GM13976 (cell line): Measurements from ENCODE around the gene PDGFRB.

Experiments
- DNase-seq: peaks from one replicate; pipeline ENCODE4 v3.0.0; 2012; ENCODE audit warnings: low spot score
- in situ Hi-C: fragments of 300-500 bp; cut with MboI; formaldehyde crosslinking; loops from one replicate; pipeline ENCODE4 v1.12.0; 2022; ENCODE audit warnings: low sequenced_read_pairs, mixed read lengths, inconsistent platforms; ENCODE audit not compliant: unreplicated experiment
- TF ChIP-seq, protein P1 (sequence below): IDR thresholded peaks from 2 replicates; pipeline ENCODE4 v1.5.1; 2012; ENCODE audit warnings: borderline replicate concordance, mild to moderate bottlenecking; ENCODE audit not compliant: insufficient read depth; ENCODE audit errors: extremely low read depth, missing control alignments, control extremely low read depth

The PDGFRB gene

DNA sequence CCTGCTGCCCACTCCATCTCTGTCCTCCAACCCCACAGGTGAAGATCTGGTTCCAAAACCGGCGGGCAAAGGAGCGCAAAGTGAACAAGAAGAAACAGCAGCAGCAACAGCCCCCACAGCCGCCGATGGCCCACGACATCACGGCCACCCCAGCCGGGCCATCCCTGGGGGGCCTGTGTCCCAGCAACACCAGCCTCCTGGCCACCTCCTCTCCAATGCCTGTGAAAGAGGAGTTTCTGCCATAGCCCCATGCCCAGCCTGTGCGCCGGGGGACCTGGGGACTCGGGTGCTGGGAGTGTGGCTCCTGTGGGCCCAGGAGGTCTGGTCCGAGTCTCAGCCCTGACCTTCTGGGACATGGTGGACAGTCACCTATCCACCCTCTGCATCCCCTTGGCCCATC, 27.8 kb upstream of the PDGFRB start:
- TF ChIP-seq, protein P1, sequence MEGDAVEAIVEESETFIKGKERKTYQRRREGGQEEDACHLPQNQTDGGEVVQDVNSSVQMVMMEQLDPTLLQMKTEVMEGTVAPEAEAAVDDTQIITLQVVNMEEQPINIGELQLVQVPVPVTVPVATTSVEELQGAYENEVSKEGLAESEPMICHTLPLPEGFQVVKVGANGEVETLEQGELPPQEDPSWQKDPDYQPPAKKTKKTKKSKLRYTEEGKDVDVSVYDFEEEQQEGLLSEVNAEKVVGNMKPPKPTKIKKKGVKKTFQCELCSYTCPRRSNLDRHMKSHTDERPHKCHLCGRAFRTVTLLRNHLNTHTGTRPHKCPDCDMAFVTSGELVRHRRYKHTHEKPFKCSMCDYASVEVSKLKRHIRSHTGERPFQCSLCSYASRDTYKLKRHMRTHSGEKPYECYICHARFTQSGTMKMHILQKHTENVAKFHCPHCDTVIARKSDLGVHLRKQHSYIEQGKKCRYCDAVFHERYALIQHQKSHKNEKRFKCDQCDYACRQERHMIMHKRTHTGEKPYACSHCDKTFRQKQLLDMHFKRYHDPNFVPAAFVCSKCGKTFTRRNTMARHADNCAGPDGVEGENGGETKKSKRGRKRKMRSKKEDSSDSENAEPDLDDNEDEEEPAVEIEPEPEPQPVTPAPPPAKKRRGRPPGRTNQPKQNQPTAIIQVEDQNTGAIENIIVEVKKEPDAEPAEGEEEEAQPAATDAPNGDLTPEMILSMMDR, result no peak

DNA sequence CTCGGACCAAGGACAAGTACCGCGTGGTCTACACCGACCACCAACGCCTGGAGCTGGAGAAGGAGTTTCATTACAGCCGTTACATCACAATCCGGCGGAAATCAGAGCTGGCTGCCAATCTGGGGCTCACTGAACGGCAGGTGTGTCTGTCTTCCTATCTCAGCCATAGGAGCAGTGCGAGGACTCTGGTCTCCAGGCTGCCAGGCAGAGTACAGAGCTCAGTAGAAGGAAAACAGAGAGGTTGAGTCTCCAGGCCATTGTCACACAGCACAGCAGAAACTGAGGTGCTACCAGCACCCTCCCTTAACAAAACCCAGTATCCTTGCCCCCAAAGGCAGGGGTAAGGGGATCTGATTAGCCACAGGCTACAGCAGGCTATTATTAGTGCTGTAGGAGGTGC, 27.1 kb upstream of the PDGFRB start:
- in situ Hi-C loops, result no loop called here
- TF ChIP-seq, protein P1, result no peak
- DNase-seq, result no peak

More for the DNA sequence above, 27.8 kb upstream of the PDGFRB start:
- no peak for DNase-seq
- in situ Hi-C loops, result no loop called here

DNA sequence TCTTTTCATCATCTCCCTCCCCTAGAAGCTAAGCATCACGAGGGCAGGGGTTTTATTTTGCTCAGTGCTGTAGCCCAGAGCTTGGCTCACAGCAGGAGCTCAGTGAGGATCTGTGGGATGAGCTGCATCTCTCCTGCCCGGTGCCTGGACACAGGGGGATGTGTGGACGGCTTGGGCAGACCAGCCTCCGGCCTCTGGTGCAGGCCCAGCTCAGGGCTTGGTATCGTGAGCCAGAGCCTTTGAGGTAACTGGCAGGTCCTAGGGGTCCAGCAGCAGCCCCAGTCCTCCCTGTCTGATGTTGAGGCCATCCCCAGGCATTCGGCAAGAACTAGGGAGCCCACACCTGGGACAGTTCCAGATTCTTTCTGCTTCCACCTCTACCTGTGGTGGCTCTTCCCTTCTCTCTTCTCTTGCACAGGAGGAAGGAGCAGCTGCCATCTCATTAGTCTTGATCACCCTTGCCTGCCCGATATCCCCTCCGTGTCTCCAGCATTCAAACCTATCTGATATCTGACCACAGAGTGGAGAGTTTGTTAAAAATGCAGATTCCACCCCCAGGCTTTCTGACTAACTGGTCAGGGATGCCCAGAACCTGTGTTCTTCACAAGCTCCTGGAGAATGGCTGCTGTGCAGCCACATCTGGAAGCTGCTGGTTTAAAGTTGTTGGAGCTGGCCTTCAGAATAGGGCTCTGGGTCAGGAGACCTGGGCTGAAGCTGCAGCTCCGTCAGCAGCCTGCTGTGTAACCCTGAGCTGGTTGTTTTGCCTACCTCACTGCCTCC, 26.3 kb upstream of the PDGFRB start:
- no peak for DNase-seq
- in situ Hi-C loops, result no loop called here
- TF ChIP-seq, protein P1, result no peak

DNA sequence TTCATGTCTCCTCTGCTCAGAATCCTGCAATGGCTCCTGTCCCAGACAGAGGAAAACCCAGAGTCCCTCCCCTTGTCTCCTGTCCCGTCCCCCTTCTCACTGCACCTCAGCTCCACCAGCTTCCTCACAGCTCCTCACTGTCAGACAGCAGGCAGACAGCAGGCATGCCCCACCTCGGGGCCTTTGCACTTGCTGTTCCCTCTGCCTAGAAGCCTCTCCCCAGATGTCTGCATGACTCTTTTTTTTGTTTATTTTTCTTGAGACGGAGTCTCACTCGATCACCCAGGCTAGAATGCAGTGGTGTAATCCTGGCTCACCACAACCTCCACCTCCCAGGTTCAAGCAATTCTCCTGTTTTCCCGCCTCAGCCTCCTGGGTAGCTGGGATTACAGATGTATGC, 25.4 kb upstream of the PDGFRB start:
- TF ChIP-seq, protein P1, result no peak
- DNase-seq, result no peak
- in situ Hi-C loops, result no loop called here

DNA sequence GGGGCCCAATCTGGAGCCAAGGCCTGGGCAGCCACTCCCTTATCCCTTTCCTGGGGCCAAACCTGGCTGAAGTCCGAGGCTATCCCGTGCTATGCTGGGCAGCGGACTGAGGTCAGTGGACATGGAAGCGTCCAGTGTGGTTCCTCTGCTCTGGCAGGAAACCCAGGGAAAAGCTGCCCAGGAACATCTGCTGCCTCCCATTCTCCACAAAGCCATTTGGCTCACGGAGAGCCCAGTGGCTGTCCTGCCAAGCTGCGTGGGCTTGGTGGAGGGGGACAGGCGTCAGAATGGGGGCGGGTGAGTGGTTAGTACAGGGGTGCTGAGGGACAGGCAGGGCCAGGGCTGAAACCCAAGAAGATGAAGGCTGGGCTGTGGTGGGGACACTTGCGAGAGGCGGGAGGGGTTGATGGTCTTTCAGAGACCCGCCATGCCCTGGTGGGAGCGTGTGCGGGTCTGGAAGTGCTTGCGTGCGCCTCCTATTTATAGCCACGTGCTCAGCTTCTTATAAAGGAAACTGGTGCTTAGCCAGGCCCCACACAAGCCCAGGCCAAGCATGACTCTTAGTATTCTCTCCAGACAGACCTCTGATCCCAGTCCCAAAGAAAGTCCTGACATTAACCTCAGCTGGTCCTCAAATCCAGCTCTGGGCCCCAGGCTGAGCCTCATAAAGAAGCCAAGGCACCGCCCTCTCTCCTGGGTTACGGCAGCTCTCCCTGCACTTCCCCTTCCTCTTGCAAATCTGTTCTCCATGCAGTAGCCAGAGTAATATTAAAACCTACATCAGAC, 24.8 kb upstream of the PDGFRB start:
- TF ChIP-seq, protein P1, result no peak
- DNase-seq, result no peak
- in situ Hi-C loops, result no loop called here

DNA sequence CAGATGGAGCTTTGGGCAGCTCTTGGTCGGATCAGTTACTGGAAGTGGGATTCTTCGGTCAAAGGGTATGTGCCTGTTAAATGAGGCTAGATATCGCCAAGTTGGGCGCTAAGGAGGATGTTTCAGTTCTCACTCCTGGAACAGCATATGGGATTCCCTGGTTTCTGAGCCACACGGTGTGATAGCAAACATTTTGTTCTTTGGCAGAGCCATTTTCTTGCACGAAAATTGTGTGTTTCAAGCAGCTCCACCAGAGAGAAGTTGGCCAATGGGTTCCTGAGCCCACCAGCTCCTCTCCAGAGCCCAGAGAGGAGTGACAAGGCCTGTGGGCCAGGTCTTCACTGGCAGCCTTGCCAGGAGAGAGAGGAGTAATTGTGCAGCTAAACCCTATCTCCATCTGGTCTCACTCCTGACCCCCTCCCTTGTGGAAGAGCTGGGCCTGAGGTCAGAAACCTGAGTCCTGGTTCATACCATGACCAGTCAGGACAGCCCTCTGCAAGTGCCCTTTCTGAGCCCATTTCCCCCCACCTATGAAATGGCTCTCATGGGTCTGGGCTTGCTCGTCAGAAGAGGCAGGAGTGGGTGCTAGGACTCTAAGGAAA, 23.5 kb upstream of the PDGFRB start:
- TF ChIP-seq, protein P1, result no peak
- in situ Hi-C loops, result no loop called here
- DNase-seq, result no peak
